KMS-11 (cell line): Measurements from ENCODE around the gene PYGO1.
"Not testable (repeated sequence)": the region's sequence is repeated elsewhere in the genome, so short reads cannot be mapped to it uniquely, and the experiment has no call there.

Source experiments
- H2AFZ ChIP-seq: fragments of 200-600 bp; sonication (generic); 2 replicates; pipeline ENCODE4 v1.6.1; 2016; ENCODE audit warnings: antibody characterized with exemption, mixed run types, low read depth
- H3K27ac ChIP-seq: fragments of 200-600 bp; sonication (generic); 2 replicates; pipeline ENCODE4 v1.6.1; 2016; ENCODE audit warnings: mild to moderate bottlenecking, mixed run types
- H3K27me3 ChIP-seq: fragments of 200-600 bp; sonication (generic); 2 replicates; pipeline ENCODE4 v1.6.1; 2017; ENCODE audit warnings: mild to moderate bottlenecking, low read depth, mixed run types, moderate library complexity; ENCODE audit not compliant: insufficient read depth
- H3K36me3 ChIP-seq: fragments of 200-600 bp; sonication (generic); 2 replicates; pipeline ENCODE4 v1.6.1; 2017; ENCODE audit warnings: mild to moderate bottlenecking, mixed run types; ENCODE audit not compliant: insufficient read depth
- H3K4me1 ChIP-seq: fragments of 200-600 bp; sonication (generic); 2 replicates; pipeline ENCODE4 v1.6.1; 2016; ENCODE audit warnings: mild to moderate bottlenecking, low read depth, mixed run types; ENCODE audit not compliant: poor library complexity, severe bottlenecking
- H3K4me2 ChIP-seq: fragments of 200-600 bp; sonication (generic); 2 replicates; pipeline ENCODE4 v1.7.0; 2016; ENCODE audit warnings: mild to moderate bottlenecking, mixed run types
- H3K4me3 ChIP-seq: fragments of 200-600 bp; sonication (generic); IDR thresholded peaks from 2 replicates; pipeline ENCODE4 v1.6.1; 2017; ENCODE audit warnings: low read depth, low read length, mixed read lengths; ENCODE audit not compliant: insufficient read depth
- H3K79me2 ChIP-seq: fragments of 200-600 bp; sonication (generic); 2 replicates; pipeline ENCODE4 v1.6.1; 2016; ENCODE audit warnings: low read depth, mixed run types; ENCODE audit not compliant: insufficient read depth
- H3K9ac ChIP-seq: fragments of 200-600 bp; sonication (generic); 2 replicates; pipeline ENCODE4 v1.6.1; 2016; ENCODE audit warnings: mild to moderate bottlenecking, mixed run types
- H4K20me1 ChIP-seq: fragments of 200-600 bp; sonication (generic); 2 replicates; pipeline ENCODE4 v1.6.1; 2016; ENCODE audit warnings: mild to moderate bottlenecking, mixed run types; ENCODE audit not compliant: insufficient read depth
- CTCF ChIP-seq: fragments of 200-600 bp; sonication (generic); conservative IDR thresholded peaks from 2 replicates; pipeline ENCODE4 v1.6.1; 2017; ENCODE audit warnings: low read depth, mild to moderate bottlenecking, antibody characterized with exemption, low read length, moderate library complexity, mixed read lengths

The PYGO1 gene

GRCh38 chr15:55496716-55497115 is 91.4 kb downstream of the PYGO1 start:
- no peaks in the 10 kb centered on the region for H3K27me3 ChIP-seq
- H3K9ac ChIP-seq: no peak overlapping the region
- H3K4me2 ChIP-seq: no peak overlapping the region
- H3K4me3 ChIP-seq: no peak overlapping the region
- H3K79me2 ChIP-seq: no peaks in the 10 kb centered on the region
- H3K36me3 ChIP-seq: no peaks in the 10 kb centered on the region
- H3K4me1 ChIP-seq: no peaks in the 10 kb centered on the region
- no peaks in the 10 kb centered on the region for H4K20me1 ChIP-seq
- H2AFZ ChIP-seq: no peak overlapping the region
- TF ChIP-seq CTCF: no peak
- H3K27ac ChIP-seq: no peak overlapping the region

GRCh38 chr15:55494931-55495330 is 93.2 kb downstream of the PYGO1 start:
- no peak overlapping the region for H3K4me2 ChIP-seq
- H3K79me2 ChIP-seq: no peaks in the 10 kb centered on the region
- no peak overlapping the region for H2AFZ ChIP-seq
- H3K4me3 ChIP-seq: no peak overlapping the region
- no peaks in the 10 kb centered on the region for H3K27me3 ChIP-seq
- no peak for TF ChIP-seq CTCF
- H4K20me1 ChIP-seq: no peaks in the 10 kb centered on the region
- H3K4me1 ChIP-seq: no peaks in the 10 kb centered on the region
- no peak overlapping the region for H3K27ac ChIP-seq
- H3K9ac ChIP-seq: no peak overlapping the region
- no peaks in the 10 kb centered on the region for H3K36me3 ChIP-seq

GRCh38 chr15:55488952-55489600 is 99.1 kb downstream of the PYGO1 start:
- H3K79me2 ChIP-seq, H3K9ac ChIP-seq, H3K27ac ChIP-seq, H3K4me1 ChIP-seq, H3K4me2 ChIP-seq, H3K4me3 ChIP-seq, H3K27me3 ChIP-seq, H2AFZ ChIP-seq, H3K36me3 ChIP-seq, H4K20me1 ChIP-seq: not testable (repeated sequence)
